ENCODE measurements around the gene BCAR1. TPM values are rescaled to one million over a fixed set of nuclear protein-coding genes. Genes with fewer than 3 reads are reported as not detected.
"Not testable (repeated sequence)": the region's sequence is repeated elsewhere in the genome, so short reads cannot be mapped to it uniquely, and the experiment has no call there.

BCAR1 gene
- total RNA-seq, 1 donor from 2014 or later, result 75.4 TPM

DNA sequence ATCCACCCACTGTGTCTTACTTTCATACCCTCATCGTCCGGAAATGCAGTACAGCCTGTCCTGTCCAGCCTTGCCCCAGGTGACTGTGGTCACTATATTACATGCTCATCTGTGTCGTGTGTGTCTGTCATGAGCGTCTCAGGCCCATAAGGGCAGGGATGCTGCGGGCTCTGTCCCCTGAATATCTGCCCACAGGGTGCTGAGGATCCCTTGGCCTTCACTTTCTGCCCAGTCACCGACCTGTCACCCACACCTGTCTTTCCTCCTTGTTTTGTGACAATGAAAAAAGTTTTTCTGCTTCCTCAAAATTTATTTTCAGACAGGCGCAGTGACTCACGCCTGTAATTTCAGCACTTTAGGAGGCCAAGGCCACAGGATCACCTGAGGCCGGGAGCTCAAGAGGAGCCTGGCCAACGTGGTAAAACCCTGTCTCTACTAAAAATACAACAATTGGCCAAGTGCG is 34.0 kb downstream of the BCAR1 start:
- DNase-seq, result no peak
- intact Hi-C loops (cut with DNase I), result no loop called here
- ATAC-seq (ENCODE audit: poor library complexity), result no peak

DNA sequence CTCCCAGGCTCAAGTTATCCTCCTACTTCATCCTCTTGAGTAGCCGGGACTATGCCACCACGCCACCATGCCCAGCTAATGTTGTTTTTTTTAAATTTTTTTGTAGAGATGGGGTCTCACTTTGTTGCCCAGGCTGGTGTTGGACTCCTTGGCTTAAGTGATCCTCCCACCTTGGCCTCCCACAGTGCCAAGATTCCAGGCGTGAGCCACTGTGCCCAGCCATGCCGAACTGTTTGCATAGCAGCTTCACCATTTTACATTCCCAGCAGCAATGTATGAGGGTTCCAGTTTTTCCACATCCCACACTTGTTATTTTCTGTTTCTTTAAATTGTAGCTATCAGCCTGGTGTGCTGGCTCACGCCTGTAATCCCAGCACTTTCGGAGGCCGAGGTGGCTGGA is 34.8 kb downstream of the BCAR1 start:
- ATAC-seq (ENCODE audit: poor library complexity), result no peak
- intact Hi-C loops (cut with DNase I), result no loop called here
- no peak for DNase-seq

DNA sequence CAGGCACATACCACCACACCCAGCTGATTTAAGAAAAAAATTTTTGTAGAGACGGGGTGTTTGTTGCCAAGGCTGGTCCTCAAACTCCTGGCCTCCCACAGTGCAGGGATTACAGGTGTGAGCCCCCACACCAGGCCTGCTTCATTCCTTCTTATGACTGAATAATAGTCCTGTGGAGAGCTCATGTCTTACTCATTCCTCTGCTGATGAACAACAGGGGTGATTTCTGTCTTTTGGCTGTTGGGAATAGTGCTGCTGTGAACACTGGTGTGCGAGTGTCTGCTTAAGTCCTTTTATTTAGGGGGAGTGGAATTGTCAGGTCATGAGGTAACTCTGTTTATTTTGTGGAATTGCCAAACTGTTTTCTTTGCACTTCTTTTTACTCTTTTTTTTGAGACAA is 35.3 kb downstream of the BCAR1 start:
- intact Hi-C loops (cut with DNase I), result no loop called here
- ATAC-seq (ENCODE audit: poor library complexity) (no peak), DNase-seq (no peak)

DNA sequence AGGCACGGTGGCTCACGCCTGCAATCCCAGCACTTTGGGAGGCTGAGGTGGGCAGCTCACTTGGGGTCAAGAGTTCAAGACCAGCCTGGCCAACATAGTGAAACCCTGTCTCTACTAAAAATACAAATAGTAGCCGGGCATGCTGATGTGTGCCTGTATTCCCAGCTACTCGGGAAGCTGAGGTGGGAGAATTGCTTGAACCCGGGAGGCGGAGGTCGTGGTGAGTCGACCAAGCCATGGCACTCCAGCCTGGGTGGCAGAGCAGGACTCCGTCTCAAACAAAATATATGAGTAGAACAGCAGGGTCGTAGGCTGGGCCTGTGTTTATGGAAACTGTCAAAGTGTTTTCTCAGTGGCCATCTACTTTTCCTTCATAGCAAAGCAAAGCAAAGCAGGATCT is 40.1 kb downstream of the BCAR1 start:
- ATAC-seq (ENCODE audit: poor library complexity); intact Hi-C loops (cut with DNase I): not testable (repeated sequence)
- peak; percentile 18 for DNase-seq

DNA sequence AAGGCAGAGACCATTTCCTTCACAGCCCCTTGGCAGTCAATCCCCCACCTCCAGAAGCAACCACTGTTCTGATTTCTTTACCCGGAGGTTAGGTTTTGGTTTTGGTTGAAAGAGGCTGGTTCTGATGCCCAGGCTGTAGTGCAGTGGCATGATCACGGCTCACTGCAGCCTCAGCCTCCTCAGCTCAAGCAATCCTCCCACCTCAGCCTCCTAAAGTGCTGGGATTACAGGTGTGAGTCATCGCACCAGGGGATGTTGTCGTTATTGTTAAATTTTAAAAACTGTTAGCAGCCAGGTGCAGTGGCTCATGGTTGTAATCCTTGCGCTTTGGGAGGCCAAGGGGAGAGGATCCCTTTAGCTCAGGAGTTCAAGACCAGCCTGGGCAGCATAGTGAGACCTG is 41.5 kb downstream of the BCAR1 start:
- intact Hi-C loops (cut with DNase I), result no loop called here
- DNase-seq, result peak; percentile 3
- no peak for ATAC-seq (ENCODE audit: poor library complexity)

DNA sequence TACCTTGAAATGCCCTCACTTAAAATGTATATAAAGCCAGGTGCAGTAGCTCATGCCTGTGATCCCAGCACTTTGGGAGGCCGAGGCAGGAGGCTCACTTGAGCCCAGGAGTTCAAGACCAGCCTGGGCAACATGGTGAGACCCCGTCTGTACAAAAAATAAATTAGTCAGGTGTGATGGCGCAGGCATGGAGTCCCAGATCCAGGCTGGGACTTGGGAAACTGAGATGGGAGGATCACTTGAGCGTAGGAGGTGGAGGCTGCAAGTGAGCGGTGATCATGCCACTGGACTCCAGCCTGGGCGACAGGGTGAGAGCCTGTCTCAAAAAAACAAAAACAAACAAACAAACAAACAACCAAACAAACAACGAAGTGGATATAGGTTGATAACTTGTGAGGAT is 41.9 kb downstream of the BCAR1 start:
- DNase-seq, result peak; percentile 30
- intact Hi-C loops (cut with DNase I); ATAC-seq (ENCODE audit: poor library complexity): not testable (repeated sequence)

DNA sequence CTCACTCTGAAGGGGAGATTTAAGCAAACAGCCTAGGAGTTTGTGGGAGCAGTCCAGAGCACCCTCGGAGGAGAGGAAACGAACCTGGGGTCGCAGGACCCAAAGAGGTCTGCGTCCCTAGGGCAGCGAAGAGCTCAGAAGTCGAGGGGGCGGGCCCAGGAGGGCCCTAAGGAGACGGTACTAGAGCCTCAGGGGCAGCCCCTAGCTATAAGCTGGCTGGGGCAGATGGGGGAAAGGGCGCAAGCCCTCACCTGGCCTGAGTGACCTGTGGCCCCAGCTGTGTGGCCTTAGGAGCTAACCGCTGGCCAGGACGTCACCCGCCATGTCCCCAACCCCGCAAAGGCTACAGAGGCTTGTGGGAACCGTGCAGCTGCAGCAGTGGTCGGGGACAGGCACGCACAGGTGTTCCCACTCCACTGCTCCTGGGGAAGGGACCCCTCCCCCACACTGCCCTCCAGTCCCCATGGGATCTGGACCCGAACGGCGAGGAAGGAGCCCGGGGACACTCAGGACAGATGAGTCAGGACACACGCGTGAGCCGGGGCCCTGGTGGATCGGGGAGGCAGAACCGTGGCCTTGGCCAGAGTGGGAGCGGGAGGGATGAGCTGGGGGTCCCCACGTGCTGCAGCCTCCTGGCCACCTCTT is 42.4 kb downstream of the BCAR1 start:
- no peak for ATAC-seq (ENCODE audit: poor library complexity)
- peak; percentile 12 for DNase-seq

DNA sequence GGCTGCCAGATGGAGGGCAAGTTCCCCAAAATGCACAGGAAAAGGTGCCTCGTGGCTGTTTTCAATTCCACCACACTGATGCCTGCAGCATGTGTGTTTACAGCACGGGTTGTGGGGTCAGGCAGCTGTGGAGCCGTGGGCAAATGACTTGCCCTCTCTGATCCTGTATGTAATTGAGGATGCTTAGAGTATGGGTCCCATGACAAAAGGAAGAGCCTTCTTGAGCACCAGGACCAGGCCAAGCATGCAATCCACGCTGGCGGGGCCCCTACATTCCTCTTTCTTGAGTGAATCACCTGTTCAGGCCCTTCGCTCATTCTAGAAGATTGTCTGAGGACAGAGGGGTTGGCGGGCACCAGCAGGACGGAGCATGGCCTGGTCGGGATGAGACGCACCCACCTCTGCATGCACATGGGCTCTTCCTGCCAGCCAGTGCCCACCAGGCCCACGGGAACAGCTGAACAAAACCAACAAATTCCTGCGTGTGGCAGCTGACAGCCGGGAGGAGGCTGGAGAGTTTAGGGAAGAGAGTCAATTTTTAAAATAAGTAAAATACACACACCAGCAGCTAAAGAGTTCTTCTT is 43.1 kb downstream of the BCAR1 start:
- intact Hi-C loops (cut with DNase I), result no loop called here
- DNase-seq (peak; percentile 11), ATAC-seq (ENCODE audit: poor library complexity) (no peak)

More for the DNA sequence above, 42.4 kb downstream of the BCAR1 start:
- intact Hi-C loops (cut with DNase I), result no loop called here

DNA sequence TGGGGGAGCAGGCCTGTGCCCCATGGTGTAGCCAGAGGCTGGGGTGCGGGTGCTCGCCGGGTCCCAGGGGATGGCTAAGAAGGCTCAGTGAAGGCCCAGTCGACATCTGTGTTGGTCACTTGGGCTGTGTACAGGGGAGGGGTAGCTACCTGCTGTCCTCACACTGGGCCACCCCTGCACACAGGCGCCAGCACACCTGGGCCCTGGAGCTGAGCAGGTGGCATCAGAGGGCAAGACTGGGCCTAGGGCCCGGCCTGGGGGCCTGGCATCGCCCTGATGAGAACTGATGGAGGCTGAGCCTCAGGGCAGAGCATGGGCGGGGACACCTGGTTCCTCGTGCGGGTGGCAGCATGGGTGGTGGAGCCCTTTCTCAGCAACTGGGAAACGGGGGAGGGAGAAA is 43.6 kb downstream of the BCAR1 start:
- ATAC-seq (ENCODE audit: poor library complexity) (no peak), DNase-seq (no peak)
- intact Hi-C loops (cut with DNase I), result loop anchor here (2.0 kb wide), 1 partner anchor 17 kb away; no protein-coding TSS in a partner anchor

DNA sequence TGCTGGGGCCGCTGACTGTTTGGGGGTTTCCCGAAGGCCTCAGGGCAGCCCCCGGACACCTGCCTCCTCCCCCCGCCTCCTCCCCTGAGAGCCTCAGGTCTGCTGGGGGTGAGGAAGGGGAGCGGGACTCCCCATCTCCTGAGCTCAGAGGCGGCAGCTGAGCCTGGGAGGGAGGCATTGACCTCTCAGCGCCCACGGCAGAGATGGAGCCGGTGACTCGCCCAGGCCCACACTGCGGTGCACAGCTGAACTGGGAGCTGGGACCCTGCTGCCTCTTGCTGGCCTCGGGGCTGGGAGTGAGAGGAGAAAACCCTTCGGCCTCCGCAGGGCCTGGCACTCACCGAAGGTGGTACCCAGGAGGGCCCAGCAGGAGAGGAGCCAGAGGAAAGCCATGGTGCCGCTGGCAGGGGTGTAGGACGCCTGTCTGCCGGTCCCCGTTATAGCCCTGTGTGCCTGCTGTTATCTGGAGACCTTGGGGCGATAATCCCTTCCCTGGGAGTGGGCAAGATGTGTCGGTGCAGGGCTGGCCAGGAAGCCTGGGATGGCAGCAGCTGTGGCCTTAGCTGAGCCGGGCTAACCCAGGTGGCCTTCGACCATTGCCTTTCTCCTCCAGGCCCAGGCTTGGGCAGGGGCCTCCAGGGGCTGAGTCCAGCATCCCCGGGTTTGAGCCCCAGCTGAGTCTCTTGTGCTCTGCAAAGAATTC is 44.5 kb downstream of the BCAR1 start, which contains the start of gene CTRB2:
TSS of gene CTRB2 (minus strand) at position 413 of the 703 bp plus-strand sequence. CDS start at position 393, 20 bp downstream.
- intact Hi-C loops (cut with DNase I), result loop anchor here (2.0 kb wide), 1 partner anchor 18 kb away; no protein-coding TSS in a partner anchor
- DNase-seq (no peak), ATAC-seq (ENCODE audit: poor library complexity) (no peak)

DNA sequence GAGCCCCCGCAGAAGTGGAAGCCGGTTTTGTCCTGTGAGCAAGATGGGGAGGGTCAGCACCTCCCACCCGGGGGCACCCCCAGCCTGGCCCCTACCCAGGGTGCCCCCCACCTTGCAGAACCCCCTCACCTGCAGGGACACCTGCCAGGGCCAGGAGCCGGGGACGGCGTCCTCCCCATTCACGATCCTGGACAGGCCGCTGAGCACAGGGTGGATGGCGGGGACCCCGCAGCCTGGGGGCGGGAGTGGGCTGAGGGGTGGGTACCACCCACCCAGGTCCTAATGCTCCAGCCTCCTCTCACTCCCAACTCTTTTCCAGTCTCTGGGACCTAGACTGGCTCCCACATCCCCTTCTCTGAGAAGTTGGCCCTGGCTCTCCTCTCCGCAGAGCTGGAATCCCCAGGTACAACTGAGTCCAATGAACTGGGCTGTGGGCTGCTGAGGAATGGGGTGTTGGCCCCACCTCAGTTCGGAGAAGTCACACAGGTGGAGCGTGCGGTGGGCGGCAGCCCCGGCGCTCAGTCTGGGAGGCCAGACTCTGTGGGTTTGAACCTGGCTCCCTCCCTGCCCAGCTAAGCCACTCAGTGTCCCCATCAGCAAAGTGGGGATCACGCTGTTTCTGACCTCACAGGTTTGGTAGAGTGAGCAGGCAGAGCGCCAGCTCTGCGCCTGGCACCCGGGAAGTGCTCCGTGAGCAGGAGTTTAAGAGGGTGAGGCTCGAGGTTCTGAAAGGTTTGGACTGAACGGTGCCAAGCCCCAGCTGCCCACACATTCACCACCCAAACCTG is 45.3 kb downstream of the BCAR1 start:
- DNase-seq, result not testable (repeated sequence)
- intact Hi-C loops (cut with DNase I), result loop anchor here (2.0 kb wide), 1 partner anchor 19 kb away; no protein-coding TSS in a partner anchor
- peak; percentile 7 for ATAC-seq (ENCODE audit: poor library complexity)

DNA sequence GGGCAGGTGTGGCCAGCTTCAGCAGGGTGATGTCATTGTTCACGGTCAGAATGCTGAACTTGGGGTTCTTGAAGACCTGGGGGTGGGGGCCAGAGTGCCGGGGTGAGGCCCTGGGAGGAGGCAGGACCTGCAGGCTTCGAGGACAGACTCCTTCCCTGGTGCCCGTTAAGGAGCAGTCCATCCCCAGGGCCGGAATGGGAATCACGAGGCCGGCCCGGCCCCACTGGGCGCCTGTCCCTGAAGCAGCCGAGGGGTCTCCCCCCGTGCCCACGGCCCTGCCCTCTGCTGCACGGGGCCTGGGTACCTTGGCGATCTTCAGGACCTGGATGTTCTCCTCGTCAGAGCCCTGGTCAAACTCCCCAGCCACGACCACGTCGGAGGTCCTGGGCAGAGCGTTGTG is 46.0 kb downstream of the BCAR1 start:
- DNase-seq; ATAC-seq (ENCODE audit: poor library complexity); intact Hi-C loops (cut with DNase I): not testable (repeated sequence)

DNA sequence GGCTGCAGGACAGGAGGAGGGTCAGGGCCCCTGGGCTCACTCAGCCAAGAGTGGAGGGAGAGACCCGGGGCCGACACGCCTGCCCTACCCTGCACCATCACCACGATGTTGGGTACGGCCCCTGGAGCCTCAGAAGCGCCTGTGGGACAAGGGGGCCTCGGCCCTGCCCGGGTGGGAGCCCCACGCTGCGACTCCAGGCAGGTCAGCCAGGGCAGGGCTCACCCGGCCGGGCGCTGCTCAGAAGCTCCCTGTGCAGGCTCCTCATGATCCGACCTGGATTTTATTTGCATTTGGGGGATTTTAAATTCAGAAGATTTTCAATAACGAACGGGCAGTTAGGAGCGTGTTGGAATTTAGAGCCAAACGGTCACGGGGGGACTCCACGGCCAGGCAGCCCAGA is 46.5 kb downstream of the BCAR1 start:
- intact Hi-C loops (cut with DNase I); DNase-seq; ATAC-seq (ENCODE audit: poor library complexity): not testable (repeated sequence)

DNA sequence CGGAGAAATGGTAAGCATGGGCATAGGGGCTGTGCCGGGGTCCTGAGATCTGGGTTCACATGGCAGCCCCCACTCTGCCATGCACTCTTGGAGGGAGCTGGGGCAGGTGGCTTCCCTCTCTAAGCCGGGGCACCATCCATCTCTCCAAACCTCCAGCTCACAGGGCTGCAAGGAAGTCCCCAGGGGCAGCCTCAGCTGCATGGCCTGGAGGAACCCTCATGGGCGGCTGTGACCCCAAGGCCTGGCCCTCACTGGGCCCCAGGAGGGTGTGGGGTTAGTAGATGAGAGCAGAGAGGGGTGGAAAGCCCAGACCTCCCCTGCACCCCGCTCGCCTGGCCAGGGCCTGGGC is 47.0 kb downstream of the BCAR1 start:
- intact Hi-C loops (cut with DNase I), result no loop called here
- peak; percentile 24 for DNase-seq
- no peak for ATAC-seq (ENCODE audit: poor library complexity)

DNA sequence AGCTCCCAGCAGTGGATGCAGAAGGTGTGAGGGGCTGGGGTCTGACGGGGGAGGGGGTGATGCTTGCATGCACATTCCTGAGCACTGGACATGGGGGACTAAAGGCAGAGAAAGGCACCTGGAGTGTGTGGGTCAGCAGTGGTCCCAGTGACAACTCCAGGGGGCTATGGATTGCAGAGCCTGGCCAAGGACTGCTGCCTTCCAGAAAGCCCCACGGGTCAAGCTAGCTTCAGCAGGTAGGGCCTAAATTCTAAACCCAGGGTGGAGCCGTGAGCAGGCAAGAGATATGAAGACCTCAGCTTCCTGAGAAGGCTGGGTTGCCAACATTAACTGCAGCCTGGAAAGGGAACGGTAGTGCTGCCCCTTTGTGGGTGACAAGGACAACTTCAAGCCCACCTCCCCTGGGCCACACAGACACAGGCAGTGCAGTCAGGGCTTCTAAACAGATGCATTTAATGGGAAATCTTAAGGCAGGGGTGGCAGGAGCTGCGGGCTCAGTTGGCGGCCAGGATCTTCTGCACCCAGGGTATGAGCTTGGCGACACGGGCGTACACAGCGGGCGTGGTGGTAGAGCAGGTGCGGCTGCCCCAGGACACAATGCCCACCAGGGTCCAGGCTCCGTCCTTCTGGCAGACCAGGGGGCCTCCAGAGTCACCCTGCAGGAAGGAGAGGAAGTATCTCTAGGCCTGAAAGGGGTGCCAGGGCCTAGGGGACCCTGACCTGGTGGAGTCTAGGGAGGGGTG is 47.6 kb downstream of the BCAR1 start:
- intact Hi-C loops (cut with DNase I), result no loop called here
- peak; percentile 38 for DNase-seq
- ATAC-seq (ENCODE audit: poor library complexity), result no peak

DNA sequence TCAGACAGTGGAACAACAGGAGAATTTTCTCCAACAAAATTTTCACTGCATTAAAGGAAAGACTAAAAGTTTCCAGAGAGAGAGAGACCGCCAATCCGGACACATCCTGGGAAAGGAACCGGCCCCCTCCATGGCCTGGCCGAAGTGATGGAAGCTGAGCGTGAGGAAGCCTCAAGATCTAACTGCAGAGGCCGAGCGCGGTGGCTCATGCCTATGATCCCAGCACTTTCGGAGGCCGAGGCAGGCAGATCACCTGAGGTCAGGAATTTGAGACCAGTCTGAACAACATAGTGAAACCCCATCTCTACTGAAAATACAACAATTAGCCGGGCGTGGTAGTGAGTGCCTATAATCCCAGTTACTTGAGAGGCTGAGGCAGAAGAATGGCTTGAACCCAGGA is 48.3 kb downstream of the BCAR1 start:
- ATAC-seq (ENCODE audit: poor library complexity), result no peak
- no peak for DNase-seq
- intact Hi-C loops (cut with DNase I), result no loop called here

DNA sequence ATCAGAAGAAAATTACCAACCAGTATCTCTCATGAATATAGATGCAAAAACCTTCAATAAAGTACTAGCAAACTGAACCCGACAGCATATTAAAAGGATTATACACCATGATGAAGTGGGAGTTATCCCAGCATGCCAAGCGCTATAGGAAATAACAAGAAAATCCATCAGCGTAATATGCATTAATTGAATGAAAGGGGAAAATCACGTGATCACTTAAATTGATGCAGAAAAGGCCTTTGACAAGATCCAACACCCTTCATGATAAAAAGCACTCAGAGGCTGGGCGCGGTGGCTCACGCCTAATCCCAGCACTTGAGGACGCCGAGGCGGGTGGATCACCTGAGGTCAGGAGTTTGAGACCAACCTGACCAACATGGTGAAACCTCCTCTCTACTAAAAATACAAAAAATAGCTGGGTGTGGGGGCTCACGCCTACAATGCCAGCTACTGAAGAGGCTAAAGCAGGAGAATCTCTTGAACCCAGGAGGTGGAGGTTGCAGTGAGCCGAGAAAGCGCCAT is 49.3 kb downstream of the BCAR1 start:
- DNase-seq (no peak), ATAC-seq (ENCODE audit: poor library complexity) (no peak)
- intact Hi-C loops (cut with DNase I), result no loop called here

DNA sequence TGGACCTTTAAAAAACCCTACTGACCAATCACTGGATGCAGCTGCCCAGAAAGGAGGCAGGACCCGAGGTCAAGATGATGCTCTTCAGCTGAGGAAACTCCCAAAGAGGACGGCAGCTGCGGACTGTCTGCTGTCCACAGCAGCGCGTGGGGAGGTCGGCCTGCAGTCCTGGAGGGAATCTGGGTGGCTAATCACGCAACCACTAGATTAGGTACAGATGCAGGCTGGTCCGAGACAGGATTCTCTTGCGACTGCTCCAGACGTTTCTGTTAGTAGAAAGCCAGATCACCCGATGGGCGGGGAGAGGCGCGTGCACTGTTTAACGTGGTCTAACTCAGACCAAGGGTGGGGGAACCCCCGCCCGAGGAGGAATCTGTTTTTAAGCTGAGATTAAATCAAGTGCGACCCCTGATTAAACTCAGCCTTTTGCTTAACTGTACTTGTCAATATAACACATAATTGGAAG is 53.3 kb downstream of the BCAR1 start:
- intact Hi-C loops (cut with DNase I), result loop anchor here (5.0 to 10.0 kb wide), 3 partner anchors 189 to 567 kb away; no protein-coding TSS in a partner anchor
- DNase-seq (no peak), ATAC-seq (ENCODE audit: poor library complexity) (peak; percentile 13)

All from Right ventricle myocardium superior (tissue), 1 donor.